Iris pigment epithelial cell (primary cell): ENCODE measurements around the gene CLN6.
"Not testable (repeated sequence)": the region's sequence is repeated elsewhere in the genome, so short reads cannot be mapped to it uniquely, and the experiment has no call there.

Source experiments
- DNase-seq: peaks from one replicate; pipeline ENCODE4 v3.0.0-alpha.2; 2011; ENCODE audit warnings: low read depth

The CLN6 gene

DNA sequence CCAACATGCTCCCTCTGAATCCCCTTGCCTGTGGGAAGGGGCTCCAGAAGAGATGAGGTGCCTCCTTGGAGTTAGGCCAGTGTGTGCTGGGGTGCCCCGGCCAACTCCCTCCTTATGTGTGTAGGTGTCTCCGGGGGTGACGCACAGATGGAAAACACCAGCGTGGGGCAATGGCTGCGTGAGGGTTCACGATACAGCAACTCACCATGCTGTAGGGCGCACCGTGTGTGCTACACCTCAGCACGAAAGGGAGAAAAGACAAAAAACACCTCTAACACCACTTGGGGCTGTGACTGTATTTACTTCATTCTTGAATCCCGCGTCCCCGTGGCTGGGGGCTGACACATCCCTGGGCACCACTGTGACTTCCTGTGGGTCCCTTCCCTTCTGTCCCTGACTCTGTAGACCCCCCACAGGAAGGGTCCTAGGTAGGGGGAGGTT, 22.8 kb downstream of the CLN6 start:
- no peak for DNase-seq

DNA sequence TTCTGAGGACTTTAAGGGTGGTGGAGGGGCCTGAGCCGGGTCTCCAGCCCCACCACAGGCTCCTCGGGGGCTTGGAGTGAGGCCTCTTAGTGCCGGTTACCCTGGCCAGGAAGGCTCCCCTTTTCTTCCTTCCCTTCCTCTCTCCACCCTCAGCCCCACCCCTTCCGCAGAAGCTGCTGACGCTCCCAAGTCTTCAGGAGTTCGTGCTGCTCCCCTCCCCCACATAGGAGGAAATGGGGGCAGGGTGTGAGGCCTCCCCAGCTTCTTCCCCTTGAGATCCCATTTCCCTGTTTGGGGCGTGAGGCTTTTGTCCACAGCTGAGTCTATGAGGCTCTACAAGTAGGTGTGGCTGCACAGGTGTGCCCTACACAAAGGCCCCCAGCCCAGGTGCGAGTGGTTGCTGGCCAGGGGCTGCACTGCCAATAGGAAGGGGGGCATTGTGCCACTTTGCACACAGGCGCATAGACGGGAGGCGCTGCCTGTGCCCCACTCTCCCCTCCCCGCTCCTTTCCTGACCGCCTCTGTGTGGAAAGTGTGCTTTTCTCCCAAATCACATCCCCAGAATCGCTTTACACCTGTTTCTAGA, 23.5 kb downstream of the CLN6 start:
- no peak for DNase-seq

DNA sequence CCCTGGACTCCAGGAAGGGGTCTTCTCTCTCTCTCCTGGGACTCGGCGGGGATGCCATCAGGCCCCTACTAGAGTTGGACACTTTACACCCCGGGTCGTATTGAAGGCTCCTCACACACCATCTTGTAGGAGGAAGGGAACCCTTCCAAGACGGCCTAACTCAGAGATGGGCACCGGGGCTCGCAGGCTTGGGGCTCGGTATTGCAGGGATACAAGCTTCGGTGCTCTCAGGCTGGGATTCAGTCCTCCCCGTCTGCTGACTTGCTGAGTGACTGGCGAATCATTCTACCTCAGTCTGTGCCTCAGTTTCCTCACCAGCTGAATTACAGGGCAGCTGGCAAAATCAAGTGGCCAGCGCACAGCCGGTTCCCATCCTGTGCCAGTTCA, 24.0 kb downstream of the CLN6 start:
- no peak for DNase-seq

DNA sequence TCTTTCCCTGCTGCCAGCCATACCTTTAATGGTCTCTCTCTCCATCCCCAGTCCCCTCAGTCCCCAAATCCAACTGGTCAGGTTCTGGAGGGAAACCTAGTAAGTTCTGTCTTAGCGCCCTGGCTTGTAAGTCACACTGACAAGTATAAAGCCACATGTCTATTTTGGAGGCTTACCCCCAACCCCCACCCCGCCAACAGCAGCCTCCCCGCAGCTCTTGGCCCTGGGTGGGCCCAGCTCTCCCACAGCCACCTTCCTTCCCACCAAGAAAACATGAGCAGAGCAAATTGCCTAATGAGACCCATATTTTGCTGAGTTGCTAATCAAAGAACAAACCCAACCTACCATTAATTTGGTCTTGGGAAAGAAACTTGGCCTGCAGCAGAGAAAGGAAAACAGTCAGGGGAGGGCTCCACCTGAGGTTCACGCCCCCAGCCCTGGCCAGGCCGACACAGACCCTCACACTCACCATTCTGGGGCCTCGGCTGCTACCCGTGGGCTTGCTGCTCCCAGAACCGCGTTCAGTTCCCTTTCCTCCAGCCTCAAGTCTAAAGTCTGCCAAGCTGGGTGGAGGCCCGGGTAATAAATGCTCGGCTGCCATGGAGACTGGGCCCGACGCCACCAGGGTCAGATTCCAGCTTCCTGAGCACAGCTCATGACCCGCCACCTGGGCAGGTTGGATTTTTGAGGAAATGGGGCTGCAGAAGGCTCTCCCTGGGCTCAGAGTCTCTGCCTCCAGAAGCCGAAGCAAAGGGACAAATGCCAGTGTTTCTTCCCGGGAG, 24.6 kb downstream of the CLN6 start, which contains the start of gene CALML4:
TSS of gene CALML4 (minus strand) at position 557 of the 782 bp plus-strand sequence. CDS start at position 472, 85 bp downstream.
- peak; percentile 21 for DNase-seq

DNA sequence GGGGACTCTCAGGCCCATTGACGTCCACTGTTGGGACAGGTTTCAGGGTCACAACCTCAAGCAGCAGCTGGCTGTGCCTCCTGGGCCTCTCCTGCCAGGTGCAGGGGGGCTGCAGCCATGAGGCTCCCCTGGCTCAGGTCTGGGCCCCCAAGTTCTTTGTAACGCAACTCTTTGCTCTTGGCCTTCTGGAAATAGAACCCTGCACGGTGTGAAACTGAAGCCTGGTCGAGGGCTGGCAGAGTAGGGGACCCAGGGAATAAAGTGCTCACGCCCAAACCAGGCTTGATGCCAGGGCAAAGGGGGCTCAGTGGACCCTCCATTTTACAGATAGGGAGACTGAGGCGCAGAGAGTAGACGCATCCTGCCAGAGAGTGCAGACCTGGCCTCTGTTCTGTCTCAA, 25.2 kb downstream of the CLN6 start:
- DNase-seq = no peak

DNA sequence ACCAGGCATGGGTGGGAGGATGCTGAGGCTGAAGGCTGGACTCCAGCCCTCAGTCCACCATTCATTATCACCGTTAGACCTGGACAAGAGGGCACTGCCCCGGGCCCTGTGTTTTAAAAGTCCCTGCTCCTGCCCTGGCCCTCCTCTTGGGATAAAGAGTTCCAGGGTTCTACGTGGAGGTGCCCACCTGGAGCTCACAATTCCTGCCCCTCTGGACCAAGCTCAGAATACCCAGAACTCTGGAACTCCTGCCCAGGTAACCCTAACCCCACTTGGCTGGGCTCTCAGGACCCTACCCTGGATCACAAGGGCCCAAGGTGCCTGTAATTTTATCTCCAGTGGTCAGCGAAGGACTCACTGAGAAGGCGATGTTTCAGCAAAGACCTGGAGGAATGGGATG, 25.6 kb downstream of the CLN6 start:
- DNase-seq = no peak

DNA sequence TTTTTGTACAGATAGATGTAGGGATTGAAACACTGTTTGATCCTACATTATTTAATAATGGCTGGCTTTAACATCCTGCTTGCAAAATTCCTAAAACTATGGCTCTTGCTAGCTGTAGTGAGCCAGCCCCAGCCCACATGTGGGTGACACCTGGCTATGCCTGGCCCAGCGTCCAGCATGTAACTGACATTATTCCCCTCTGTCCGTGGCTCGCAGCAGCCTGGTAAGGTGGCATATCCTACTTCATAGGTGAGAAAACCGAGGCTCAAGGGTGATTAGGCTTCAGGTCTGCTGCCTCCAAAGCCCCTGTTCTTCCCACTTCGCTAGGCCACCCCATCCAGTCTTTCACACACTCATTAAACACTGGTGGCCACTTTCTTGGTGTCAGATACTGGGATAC, 26.0 kb downstream of the CLN6 start:
- DNase-seq = no peak

DNA sequence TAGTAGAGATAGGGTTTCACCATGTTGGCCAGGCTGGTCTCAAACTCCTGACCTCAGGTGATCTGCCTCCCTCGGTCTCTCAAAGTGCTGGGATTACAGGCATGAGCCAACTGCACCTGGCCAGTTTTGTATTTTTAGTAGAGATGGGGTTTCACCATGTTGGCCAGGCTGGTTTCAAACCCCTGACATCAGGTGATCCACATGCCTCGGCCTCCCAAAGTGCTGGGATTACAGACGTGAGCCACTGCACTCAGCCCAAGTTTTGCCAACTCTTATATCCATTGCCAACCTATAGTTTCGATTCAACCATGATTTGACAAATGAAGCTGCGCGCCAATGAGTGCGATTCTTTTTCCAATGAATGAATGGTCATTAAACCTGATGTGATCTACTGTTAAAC, 26.5 kb downstream of the CLN6 start:
- not testable (repeated sequence) for DNase-seq

DNA sequence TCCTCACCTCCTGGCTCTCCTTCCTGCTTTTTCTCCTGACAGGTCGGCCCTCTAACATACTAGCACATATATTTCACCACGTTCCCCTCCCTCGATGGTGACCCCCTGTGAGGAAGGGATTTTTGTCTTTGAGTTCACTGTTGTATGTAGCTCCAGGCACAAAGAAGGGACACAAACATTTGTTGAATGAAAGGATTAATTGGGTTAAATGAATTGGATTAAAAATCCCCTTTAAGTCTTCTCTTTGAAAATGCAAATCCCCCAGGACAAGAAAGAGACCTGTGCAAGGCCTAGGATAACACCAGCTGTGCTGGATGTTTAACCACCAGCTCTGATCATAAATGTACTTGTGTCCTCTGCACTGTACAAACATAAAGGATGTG, 27.7 kb downstream of the CLN6 start:
- no peak for DNase-seq

DNA sequence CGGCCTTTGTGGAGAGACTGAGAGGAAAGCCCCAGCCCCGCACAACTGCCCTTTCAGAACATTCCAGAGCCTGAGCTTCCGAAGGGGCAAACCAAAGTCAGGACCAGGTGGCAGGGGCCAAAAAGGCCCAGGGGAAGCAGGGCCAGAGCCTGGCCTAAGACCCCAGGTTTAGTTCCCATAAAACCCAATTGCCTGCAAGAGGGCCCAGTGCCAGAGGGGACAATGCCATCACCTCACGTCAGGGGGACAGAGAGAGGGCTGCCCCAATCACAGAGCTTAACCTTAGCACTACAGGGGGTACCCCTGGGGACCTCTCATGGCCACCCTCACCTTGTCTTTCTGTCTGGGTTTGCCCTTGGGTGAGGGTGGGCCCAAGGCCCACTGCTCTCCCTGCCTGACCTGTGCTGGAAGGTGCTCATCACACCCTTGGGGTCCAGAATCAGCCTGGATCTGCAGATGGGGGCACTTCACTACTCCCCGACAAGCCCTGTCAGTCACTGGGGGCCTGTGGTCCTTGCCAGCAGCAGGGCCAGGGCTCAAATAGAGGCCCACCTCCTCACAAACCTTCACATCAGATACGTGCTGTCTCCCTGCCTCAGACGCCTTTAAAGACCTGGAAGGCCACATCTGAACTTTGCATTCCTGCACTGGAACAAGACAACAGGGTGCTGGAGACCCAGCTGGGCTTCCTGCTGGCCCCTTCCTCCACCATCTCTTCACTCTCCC, 28.2 kb downstream of the CLN6 start:
- DNase-seq = no peak

DNA sequence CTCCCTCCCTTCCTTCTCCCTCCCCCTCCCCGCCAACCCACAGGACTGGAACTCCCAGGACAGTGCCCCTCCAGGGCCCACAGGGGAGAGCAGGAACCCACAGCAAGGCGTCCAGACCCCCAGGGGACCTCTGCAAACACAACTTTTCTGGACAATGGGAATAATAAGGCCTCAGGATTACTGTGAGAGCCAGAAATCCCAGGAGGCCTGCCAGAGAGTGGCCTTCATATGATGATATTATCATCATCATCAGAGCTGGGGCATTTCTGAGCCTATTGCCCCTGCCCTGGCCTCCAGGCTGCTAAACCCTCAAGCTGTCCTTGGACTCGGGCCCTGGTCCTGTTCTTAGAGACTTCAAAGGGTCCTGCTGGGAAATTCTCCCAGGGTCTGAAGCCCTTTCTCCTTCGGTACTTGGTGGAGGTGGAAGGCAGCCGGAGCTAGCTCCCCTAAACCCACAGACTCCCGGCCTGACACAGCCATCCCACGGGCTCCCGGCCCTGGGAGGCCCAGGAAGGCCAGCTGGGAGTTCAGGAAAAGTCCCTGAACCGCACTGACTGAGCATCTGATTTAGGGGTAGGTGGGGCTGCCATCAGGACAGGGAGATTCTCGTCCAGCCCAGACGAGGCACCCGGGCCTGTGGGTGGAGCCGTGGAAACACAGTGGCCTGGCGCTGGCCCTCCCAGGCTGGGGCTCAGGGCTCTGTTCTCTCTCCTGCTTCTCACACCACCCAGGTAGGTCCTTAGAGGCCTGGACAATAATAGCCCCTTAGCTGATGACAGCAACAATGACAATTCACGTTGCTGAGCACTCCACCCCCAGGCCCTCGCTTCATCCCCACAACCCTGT, 29.3 kb downstream of the CLN6 start:
- no peak for DNase-seq

DNA sequence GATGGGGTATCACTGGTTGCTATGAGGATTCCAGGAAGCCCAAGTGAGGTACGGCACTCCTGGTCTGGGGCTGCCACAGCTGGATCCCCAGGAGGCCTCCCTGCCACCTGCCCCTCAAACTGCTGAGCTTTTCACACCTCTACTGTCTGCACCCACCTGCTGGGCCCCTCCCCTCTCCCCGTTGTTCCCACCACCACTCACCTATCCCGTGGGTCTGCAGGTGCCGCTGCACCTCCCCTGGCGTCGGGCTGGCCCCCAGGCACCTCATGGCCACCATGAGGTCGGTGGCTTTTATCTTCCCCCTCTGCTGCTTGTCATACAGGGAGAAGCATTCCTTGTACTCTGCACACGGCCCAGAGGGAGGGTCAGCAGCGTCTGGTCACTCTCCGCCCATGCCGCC, 30.2 kb downstream of the CLN6 start:
- DNase-seq = no peak

DNA sequence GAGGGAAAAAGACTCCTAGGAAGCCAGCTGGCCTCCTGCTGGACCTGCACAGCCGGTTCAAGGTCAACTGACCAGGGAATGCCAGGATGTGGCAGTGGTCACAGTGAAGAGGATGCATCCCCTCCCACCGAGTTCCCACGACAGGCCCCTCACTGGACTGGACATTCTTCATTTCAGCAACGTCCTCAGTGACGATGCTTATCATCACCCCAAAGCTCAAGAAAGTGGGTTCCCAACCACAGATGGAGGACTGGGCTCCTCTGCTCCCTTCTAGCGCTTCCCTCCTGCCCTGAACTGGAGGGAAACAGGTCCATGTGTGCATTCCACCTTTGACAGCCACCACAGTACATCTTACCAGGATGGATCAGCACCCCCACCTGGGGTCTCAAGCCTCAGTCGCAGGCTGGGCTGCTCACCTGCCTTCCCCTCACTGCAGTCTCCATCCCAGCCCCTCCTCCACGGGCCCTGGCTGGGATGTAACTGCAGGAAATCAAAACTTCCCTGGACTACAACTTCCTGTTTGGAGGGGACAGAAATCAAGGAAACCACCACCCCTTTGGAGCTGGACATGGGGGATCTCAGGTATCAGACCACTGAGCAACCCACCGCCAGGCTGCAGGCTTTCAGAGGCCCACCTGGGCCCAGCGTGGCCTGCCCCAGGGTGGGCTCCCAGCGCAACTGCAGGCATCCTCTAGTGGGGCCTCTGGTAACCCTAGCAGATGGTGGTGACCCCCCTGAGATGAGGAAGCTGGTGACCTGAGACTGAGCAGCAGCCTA, 31.7 kb downstream of the CLN6 start:
- DNase-seq = no peak

DNA sequence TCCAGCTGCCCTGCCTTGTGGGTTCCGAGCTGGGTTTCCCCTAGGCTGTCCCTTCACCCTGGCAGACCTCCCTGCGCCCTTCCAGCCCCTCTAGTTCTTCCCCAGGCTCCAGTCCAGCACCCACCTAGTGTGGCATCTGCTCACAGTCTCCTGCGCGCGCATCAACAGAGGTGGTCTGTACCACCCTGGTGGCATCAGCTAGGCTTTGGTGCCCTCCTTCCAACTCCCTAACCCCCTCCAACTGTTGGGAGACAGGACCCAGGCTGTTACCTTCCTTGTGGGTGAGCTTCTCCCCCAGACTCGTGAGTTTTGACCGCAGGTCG, 32.4 kb downstream of the CLN6 start:
- no peak for DNase-seq

DNA sequence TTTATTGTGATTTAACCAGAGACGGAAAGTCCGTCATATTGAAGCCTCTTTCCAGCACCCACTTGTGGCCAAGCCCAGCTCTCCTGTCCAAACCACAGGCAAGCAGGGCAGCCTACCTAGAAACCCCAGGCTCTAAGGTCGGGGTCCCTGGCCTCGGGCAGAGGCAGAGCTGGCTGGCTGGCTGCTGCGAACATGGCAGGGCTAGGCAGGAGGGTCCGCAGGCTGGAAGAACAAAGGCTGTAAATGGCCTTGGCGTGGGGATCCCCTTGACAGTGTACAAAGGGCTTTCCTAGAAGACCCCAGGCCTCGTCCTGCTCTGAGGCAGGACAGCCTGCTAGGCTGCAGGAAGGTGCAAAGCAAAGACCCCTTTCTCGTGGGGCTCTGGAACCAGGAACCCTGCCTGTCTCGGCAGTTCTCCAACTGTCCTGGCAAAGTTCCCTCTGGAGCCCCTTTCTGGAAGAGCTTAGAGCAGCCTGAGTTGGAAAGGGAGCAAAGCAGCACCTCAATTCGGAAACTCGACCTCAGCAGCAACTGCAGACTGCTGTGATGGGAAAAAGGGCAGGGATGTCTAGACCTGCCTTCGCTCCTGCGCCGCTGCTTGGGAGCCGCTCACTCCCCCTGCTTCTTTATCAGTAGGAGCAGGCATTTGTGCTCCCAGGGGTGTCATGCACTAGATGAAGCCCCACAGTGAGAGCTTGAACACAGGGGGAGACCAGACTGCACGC, 32.9 kb downstream of the CLN6 start:
- no peak for DNase-seq

DNA sequence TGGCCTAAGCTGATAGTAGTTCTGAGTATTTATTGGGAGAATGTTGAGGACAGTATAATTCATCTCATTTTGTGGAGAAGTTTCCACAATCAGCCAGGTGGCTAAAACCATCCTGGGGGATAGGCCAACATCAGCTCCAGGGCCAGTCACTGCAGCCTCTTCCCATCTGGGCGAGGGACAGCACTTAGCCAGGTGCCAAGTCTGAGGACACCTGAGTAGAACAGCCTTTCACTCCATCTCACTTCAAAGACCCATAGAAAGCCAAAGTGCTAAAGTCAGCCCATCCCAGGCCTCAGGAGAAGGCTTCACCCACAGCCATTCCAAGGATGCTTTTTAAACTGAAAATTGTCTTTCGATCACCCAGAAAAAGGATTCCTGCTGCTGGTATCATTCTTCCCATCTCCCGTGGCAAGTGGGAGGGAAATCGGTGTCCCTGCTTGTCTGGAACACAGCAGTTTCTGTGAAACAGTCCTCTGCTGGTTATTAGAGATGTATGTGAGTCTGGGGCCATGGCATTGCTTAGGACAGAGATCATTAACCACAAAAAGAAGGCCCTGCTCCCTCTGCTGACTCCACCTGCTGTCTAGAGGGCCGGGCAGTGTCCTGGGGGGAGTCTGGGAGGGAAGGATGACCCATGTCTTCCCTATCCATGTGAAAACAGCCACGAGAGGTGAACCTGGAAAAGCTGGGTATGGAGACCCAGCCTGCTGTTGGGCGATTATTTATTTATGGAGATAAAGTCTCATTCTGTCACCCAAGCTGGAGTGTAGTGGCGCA, 34.0 kb downstream of the CLN6 start:
- DNase-seq = no peak

DNA sequence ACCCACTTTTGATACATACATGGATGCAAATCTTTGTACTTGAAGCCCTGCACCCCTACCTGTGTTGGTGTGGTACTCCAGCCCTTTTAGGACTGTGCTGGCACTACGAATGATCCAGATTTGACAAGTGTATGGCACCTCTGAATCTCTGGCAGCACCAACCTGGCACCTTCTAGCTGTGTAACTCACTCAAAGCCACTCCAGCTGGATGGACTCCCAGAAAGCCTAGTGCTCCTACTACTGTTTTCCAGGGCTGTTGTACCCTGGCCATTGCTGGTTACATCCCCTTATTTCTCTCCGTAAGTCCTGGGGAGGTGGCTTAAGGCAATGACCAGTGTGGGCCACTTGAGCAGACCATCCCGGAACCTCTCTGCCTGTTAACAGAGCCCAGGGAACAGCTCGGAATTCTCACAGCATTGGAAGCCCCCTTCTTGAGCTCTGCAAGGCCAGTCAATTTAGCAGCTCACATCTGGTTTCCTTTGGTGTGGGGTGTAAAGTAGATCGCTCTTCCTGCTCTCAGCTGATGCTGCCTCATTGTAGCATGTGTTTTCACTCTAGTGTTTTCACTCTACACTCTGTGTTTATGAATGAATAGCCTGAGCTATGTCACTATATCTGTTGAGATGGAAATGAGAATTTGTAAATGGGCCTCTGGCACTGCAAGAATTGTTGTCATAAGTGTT, 36.6 kb downstream of the CLN6 start:
- no peak for DNase-seq

DNA sequence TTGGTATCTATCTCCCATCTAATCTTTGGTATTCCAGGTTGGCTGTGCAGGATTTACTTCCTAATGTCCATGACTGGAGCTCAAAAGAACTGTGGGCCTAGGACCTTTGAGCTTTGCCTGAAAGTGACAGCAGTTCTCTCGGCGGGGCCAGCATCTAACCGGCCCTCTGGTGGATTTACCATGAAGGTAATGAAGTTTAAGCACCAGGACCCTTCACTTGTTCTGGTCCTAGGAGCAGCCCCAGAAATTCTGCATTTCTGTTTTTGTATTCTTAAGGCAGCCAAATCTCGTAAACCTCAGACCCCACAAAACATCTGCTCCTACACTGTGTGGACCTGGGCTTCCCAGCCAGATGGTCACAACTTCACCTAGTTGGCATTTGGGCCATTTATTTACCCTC, 37.4 kb downstream of the CLN6 start:
- no peak for DNase-seq

DNA sequence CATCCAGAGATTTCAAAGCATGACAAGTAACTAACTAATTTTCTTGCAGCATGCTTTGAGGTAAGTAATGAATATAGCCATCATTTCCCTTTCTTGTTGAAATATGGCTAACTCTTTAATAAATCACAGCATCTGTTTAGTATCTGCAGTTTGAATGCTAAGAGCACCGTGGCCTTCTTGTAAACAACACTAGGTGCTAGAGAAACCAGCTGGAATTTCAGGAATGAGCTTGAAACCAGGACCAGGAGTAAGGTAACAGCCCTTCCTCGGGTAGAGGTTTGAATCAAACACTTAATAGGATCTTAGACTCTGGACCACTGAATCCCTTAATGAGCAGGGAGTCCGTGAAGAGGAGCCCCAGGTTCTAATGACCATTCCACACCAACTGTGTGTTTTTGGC, 38.0 kb downstream of the CLN6 start:
- no peak for DNase-seq

DNA sequence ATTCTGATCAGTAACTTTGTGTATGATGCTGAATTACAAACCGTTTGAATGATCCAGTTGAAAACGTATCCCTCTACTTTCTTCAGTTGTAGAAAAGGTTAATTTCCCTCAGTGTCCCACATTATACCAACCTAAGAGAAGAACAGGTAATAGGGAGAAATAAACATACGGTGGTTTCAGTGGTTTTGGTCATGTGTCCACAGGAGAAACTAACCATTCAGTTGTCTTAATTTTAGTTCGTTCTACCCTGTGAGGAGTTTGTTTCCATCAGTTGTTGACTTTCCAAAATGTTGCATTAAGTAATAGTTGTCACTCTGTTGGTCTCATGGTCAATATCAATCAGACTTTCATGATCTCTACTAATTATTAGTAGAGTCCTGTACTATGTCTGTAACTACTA, 39.5 kb downstream of the CLN6 start:
- DNase-seq = no peak
